ENCODE measurements around the gene CAMTA1. TPM values are rescaled to one million over a fixed set of nuclear protein-coding genes. Genes with fewer than 3 reads are reported as not detected.
"Not testable (repeated sequence)": the region's sequence is repeated elsewhere in the genome, so short reads cannot be mapped to it uniquely, and the experiment has no call there.

Gene CAMTA1
- total RNA-seq, 2 experiments from 2014 or later: 43.9 to 73.3 TPM

DNA sequence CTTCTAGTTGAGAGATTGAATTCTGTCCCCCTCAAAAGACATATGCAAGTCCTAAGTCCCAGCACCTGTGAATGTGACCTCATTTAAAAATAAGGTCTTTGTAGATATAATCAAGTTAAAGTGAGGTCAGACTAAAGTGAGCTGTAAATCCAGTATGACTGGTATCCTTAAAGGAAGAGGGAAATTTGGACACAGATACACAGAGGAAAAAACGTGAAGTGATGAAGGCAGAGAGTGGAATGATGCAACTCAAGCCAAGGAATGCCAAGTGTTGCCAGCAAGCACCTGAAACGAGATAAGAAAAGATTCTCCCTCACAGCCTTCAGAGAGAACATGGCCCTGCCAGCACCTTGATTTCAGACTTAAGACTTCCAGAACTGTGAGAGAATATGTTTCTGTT is 541.1 kb downstream of the CAMTA1 start:
- ChIA-PET POLR2A (no interaction called here), CTCF (ENCODE audit: unreplicated experiment) (no interaction called here)
- no peak for DNase-seq (ENCODE audit: low spot score)
- no peaks in the 10 kb centered on the region for H3K9me2 ChIP-seq (ENCODE audit: insufficient read depth, low read length)
- H4K20me1 ChIP-seq (ENCODE audit: insufficient read depth, low read length): no peaks in the 10 kb centered on the region
- no peaks in the 10 kb centered on the region for H3K36me3 ChIP-seq (ENCODE audit: insufficient read depth, low read length)
- BruUV-seq (replicated peaks): no TSS peak
- no peaks in the 10 kb centered on the region for H3K79me2 ChIP-seq (ENCODE audit: insufficient read depth, low read depth, low read length)
- no peak overlapping the region for H3K4me3 ChIP-seq (ENCODE audit: low read depth, low read length, poor library complexity, severe bottlenecking)
- intact Hi-C loops (cut with micrococcal nuclease; ENCODE audit: unreplicated experiment): no loop called here
- H3K4me1 ChIP-seq (ENCODE audit: insufficient read depth, low read length, poor library complexity, severe bottlenecking): no peaks in the 10 kb centered on the region
- H3K27ac ChIP-seq (ENCODE audit: low read depth, low read length, poor library complexity, severe bottlenecking): no peak overlapping the region
- no peak overlapping the region for H3K4me2 ChIP-seq (ENCODE audit: low read length)
- TF ChIP-seq CTCF (conservative IDR thresholded peaks at IDR 0.05; ENCODE audit: low read length) (no peak), EZH2phosphoT487 (IDR thresholded peaks at IDR 0.05; ENCODE audit: borderline replicate concordance, low read depth, low read length) (no peak)
- no peak overlapping the region for H2AFZ ChIP-seq (ENCODE audit: low read length)
- H3K9me3 ChIP-seq (ENCODE audit: low read length): no peaks in the 10 kb centered on the region

- Histone ChIP-seq H3K4me1 (ENCODE audit: insufficient read depth, low read length, poor library complexity, severe bottlenecking) (no peaks in the 10 kb centered on the region), H3K79me2 (ENCODE audit: insufficient read depth, low read depth, low read length) (no peaks in the 10 kb centered on the region), H3K4me3 (ENCODE audit: low read depth, low read length, poor library complexity, severe bottlenecking) (no peak overlapping the region), H3K4me2 (ENCODE audit: low read length) (no peak overlapping the region), H3K36me3 (ENCODE audit: insufficient read depth, low read length) (no peaks in the 10 kb centered on the region), H3K9me2 (ENCODE audit: insufficient read depth, low read length) (no peaks in the 10 kb centered on the region), H4K20me1 (ENCODE audit: insufficient read depth, low read length) (no peaks in the 10 kb centered on the region), H3K27ac (ENCODE audit: low read depth, low read length, poor library complexity, severe bottlenecking) (no peak overlapping the region), H2AFZ (ENCODE audit: low read length) (no peak overlapping the region), H3K9me3 (ENCODE audit: low read length) (no peaks in the 10 kb centered on the region)
- DNase-seq (ENCODE audit: low spot score): no peak
- ChIA-PET POLR2A (no interaction called here), CTCF (ENCODE audit: unreplicated experiment) (no interaction called here)
- no peak for TF ChIP-seq EZH2phosphoT487 (IDR thresholded peaks at IDR 0.05; ENCODE audit: borderline replicate concordance, low read depth, low read length)
- no peak for TF ChIP-seq CTCF (conservative IDR thresholded peaks at IDR 0.05; ENCODE audit: low read length)
- intact Hi-C loops (cut with micrococcal nuclease; ENCODE audit: unreplicated experiment): no loop called here
- no TSS peak for BruUV-seq (replicated peaks)
Measured at GRCh38 chr1:7327849-7328248, 542.6 kb downstream of the CAMTA1 start.

GRCh38 chr1:7329868-7330615 is 544.8 kb downstream of the CAMTA1 start:
- no peaks in the 10 kb centered on the region for H3K4me1 ChIP-seq (ENCODE audit: insufficient read depth, low read length, poor library complexity, severe bottlenecking)
- no peak for TF ChIP-seq CTCF (conservative IDR thresholded peaks at IDR 0.05; ENCODE audit: low read length)
- TF ChIP-seq EZH2phosphoT487 (IDR thresholded peaks at IDR 0.05; ENCODE audit: borderline replicate concordance, low read depth, low read length): no peak
- no peak overlapping the region for H3K4me3 ChIP-seq (ENCODE audit: low read depth, low read length, poor library complexity, severe bottlenecking)
- no peak overlapping the region for H3K4me2 ChIP-seq (ENCODE audit: low read length)
- no TSS peak for BruUV-seq (replicated peaks)
- no peaks in the 10 kb centered on the region for H3K9me3 ChIP-seq (ENCODE audit: low read length)
- no peaks in the 10 kb centered on the region for H3K9me2 ChIP-seq (ENCODE audit: insufficient read depth, low read length)
- no peaks in the 10 kb centered on the region for H4K20me1 ChIP-seq (ENCODE audit: insufficient read depth, low read length)
- no peaks in the 10 kb centered on the region for H3K79me2 ChIP-seq (ENCODE audit: insufficient read depth, low read depth, low read length)
- POLR2A ChIA-PET: no interaction called here
- no peaks in the 10 kb centered on the region for H3K36me3 ChIP-seq (ENCODE audit: insufficient read depth, low read length)
- no peak overlapping the region for H3K27ac ChIP-seq (ENCODE audit: low read depth, low read length, poor library complexity, severe bottlenecking)
- DNase-seq (ENCODE audit: low spot score): no peak
- H2AFZ ChIP-seq (ENCODE audit: low read length): no peak overlapping the region
- CTCF ChIA-PET (ENCODE audit: unreplicated experiment): no interaction called here
- intact Hi-C loops (cut with micrococcal nuclease; ENCODE audit: unreplicated experiment): no loop called here

- H3K4me3 ChIP-seq (ENCODE audit: low read depth, low read length, poor library complexity, severe bottlenecking); CTCF ChIA-PET (ENCODE audit: unreplicated experiment); H3K4me2 ChIP-seq (ENCODE audit: low read length); H3K4me1 ChIP-seq (ENCODE audit: insufficient read depth, low read length, poor library complexity, severe bottlenecking); POLR2A ChIA-PET; H3K36me3 ChIP-seq (ENCODE audit: insufficient read depth, low read length); H3K9me3 ChIP-seq (ENCODE audit: low read length); H3K27ac ChIP-seq (ENCODE audit: low read depth, low read length, poor library complexity, severe bottlenecking); BruUV-seq (replicated peaks); H4K20me1 ChIP-seq (ENCODE audit: insufficient read depth, low read length); intact Hi-C loops (cut with micrococcal nuclease; ENCODE audit: unreplicated experiment); DNase-seq (ENCODE audit: low spot score); H2AFZ ChIP-seq (ENCODE audit: low read length); H3K9me2 ChIP-seq (ENCODE audit: insufficient read depth, low read length); H3K79me2 ChIP-seq (ENCODE audit: insufficient read depth, low read depth, low read length): not testable (repeated sequence)
Measured at GRCh38 chr1:7330726-7331125, 545.5 kb downstream of the CAMTA1 start.
